CD14-positive monocyte (primary cell): Measurements from ENCODE around the gene KAZN. TPM values are rescaled to one million over a fixed set of nuclear protein-coding genes. Genes with fewer than 3 reads are reported as not detected.

Source experiments
- DNase-seq, 3 donors: peaks; one replicate each; pipeline ENCODE4 v3.0.0-alpha.2; 2011 to 2022
- H2AFZ ChIP-seq: 2 replicates; pipeline ENCODE4 v1.6.0; 2012; ENCODE audit warnings: mild to moderate bottlenecking, low read depth, low read length, inconsistent platforms; ENCODE audit not compliant: insufficient read depth, poor library complexity, severe bottlenecking
- H3K27ac ChIP-seq, 2 donors: 1 replicate in 1 of 2; 2 replicates in 1 of 2; pipeline ENCODE4 v1.5.1; 2012 to 2013; ENCODE audit warnings: low read length in 2 of 2, control low read depth in 1 of 2, inconsistent platforms in 1 of 2, low read depth in 1 of 2, mild to moderate bottlenecking in 1 of 2
- H3K27me3 ChIP-seq, 2 donors: one replicate each; pipeline versions ENCODE4 v1.6.0 to v1.6.1; 2011 to 2013; ENCODE audit warnings: low read length in 2 of 2; ENCODE audit not compliant: control insufficient read depth in 2 of 2, insufficient read depth in 2 of 2
- H3K36me3 ChIP-seq, 2 donors: replicated peaks in 1 of 2; 1 replicate in 1 of 2; 2 replicates in 1 of 2; pipeline versions ENCODE4 v1.5.1 to v1.6.1; 2012 to 2013; ENCODE audit warnings: low read length in 2 of 2, control low read depth in 1 of 2, inconsistent platforms in 1 of 2, mild to moderate bottlenecking in 1 of 2; ENCODE audit not compliant: insufficient read depth in 2 of 2, control insufficient read depth in 1 of 2
- H3K4me1 ChIP-seq, 2 donors: 1 replicate in 1 of 2; 2 replicates in 1 of 2; pipeline versions ENCODE4 v1.5.1 to v1.6.1; 2012 to 2013; ENCODE audit warnings: low read length in 2 of 2, control low read depth in 1 of 2, inconsistent platforms in 1 of 2, mild to moderate bottlenecking in 1 of 2, moderate library complexity in 1 of 2; ENCODE audit not compliant: insufficient read depth in 2 of 2, control insufficient read depth in 1 of 2
- H3K4me2 ChIP-seq: replicated peaks from 2 replicates; pipeline ENCODE3; 2012; ENCODE audit warnings: low read length, moderate library complexity, mild to moderate bottlenecking; ENCODE audit not compliant: poor library complexity, severe bottlenecking; ENCODE audit errors: extremely low read depth
- H3K4me3 ChIP-seq, 3 experiments: fragments of 200-600 bp in 1 of 3; sonication (generic) in 1 of 3; replicated peaks in 1 of 3; 1 replicate in 2 of 3; 2 replicates in 1 of 3; pipeline ENCODE4 v1.5.1; 2011 to 2013; ENCODE audit warnings: low read length in 3 of 3, mild to moderate bottlenecking in 3 of 3, control low read depth in 2 of 3, low read depth in 2 of 3, inconsistent platforms in 1 of 3, moderate library complexity in 1 of 3
- H3K79me2 ChIP-seq: 2 replicates; pipeline ENCODE4 v1.6.0; 2012; ENCODE audit warnings: mild to moderate bottlenecking, control low read depth, inconsistent platforms, low read length, moderate library complexity; ENCODE audit not compliant: insufficient read depth
- H3K9ac ChIP-seq: 2 replicates; pipeline ENCODE4 v1.6.0; 2017; ENCODE audit warnings: low read length, mild to moderate bottlenecking; ENCODE audit not compliant: insufficient read depth, poor library complexity, severe bottlenecking
- H3K9me3 ChIP-seq, 2 donors: replicated peaks in 1 of 2; 1 replicate in 1 of 2; 2 replicates in 1 of 2; pipeline versions ENCODE4 v1.5.1 to v1.6.1; 2012 to 2013; ENCODE audit warnings: low read length in 2 of 2, control low read depth in 1 of 2; ENCODE audit not compliant: control insufficient read depth in 1 of 2, insufficient read depth in 1 of 2
- H4K20me1 ChIP-seq: 2 replicates; pipeline ENCODE4 v1.6.0; 2012; ENCODE audit warnings: mild to moderate bottlenecking, low read length, control low read depth, moderate library complexity; ENCODE audit not compliant: insufficient read depth
- H3K27ac Mint-ChIP-seq, 7 donors: one replicate each; pipeline ENCODE4 v1.8.0; 2020; ENCODE audit warnings: mild to moderate bottlenecking in 7 of 7, mixed read lengths in 7 of 7, moderate library complexity in 6 of 7, inconsistent platforms in 2 of 7
- H3K27me3 Mint-ChIP-seq, 3 donors: one replicate each; pipeline ENCODE4 v1.8.0; 2021 to 2022; ENCODE audit warnings: low read depth in 3 of 3, mild to moderate bottlenecking in 3 of 3, mixed read lengths in 3 of 3, moderate library complexity in 3 of 3, inconsistent platforms in 1 of 3
- H3K36me3 Mint-ChIP-seq, 2 donors: one replicate each; pipeline ENCODE4 v1.8.0; 2020; ENCODE audit warnings: mixed read lengths in 2 of 2, inconsistent platforms in 1 of 2, mild to moderate bottlenecking in 1 of 2
- H3K4me1 Mint-ChIP-seq: one replicate; pipeline ENCODE4 v1.8.0; 2020; ENCODE audit warnings: mild to moderate bottlenecking, mixed read lengths
- H3K4me3 Mint-ChIP-seq, 2 donors: one replicate each; pipeline ENCODE4 v1.8.0; 2020; ENCODE audit warnings: mild to moderate bottlenecking in 2 of 2, mixed read lengths in 2 of 2, moderate library complexity in 1 of 2
- H3K9me3 Mint-ChIP-seq, 7 donors: one replicate each; pipeline ENCODE4 v1.8.0; 2020 to 2022; ENCODE audit warnings: mixed read lengths in 7 of 7, mild to moderate bottlenecking in 6 of 7, moderate library complexity in 6 of 7, inconsistent platforms in 2 of 7
- WGBS: methylation state at CpG from one replicate; pipeline ENCODE4 v1.1.5; 2013; ENCODE audit warnings: missing lambda C conversion rate; ENCODE audit not compliant: insufficient coverage; 5-methylcytosine and 5-hydroxymethylcytosine counted together
- intact Hi-C, 2 donors: fragments of 100-400 bp; cut with micrococcal nuclease; formaldehyde crosslinking; loops; one replicate each; pipeline versions ENCODE4 v1.15.0 to v1.15.1; 2023
- polyA plus RNA-seq, 3 donors: library from polyadenylated mRNA; depleted of rRNA in 1 of 3; unstranded in 2 of 3; stranded (reverse) in 1 of 3; fragments of 300-500 nt in 2 of 3; fragments of >200 nt in 1 of 3; fragmentation: Illumina TruSeq in 2 of 3; gene quantifications; 1 replicate in 2 of 3; 2 replicates in 1 of 3; pipeline ENCODE4 v1.2.3, GENCODE V29; 2012 to 2021
- TF ChIP-seq, protein P1 (sequence below): fragments of 200-600 bp; IDR thresholded peaks from one replicate; pipeline ENCODE4 v1.8.0; 2022; ENCODE audit warnings: antibody characterized with exemption, mild to moderate bottlenecking

Gene KAZN
- polyA plus RNA-seq, 3 donors, result not detected

DNA sequence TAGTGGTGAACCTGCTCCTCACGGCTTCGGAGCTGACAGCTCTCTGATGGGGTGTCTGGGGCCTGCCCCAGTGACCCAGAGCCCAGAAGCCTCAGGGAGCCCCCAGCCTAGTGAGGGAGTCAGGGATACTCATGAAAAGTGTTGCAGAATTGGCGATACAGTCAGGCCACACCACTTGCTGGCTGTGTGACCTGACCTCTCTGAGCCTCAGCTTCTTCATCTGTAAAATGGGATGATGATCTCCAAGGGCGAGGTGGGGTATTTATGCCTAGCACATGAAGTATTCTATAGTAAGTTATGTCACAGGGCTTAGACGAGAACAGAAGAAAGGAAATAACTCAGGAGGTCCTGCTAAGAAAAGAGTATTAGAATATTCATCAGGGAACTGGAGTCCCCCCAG, 556.7 kb downstream of the KAZN start:
- H3K9ac ChIP-seq, result no peak overlapping the region
- peak overlapping the region in 1 of 7 donors; percentile 33 for H3K27ac Mint-ChIP-seq
- H3K27me3 Mint-ChIP-seq, result peaks cover 44 to 57% (median 46%) of the 10 kb centered on the region in 3 donors
- peaks cover 42 to 45% of the 10 kb centered on the region in 2 donors for H3K4me1 ChIP-seq
- H2AFZ ChIP-seq, result no peak overlapping the region
- no peaks in the 10 kb centered on the region for H3K36me3 ChIP-seq
- peaks cover 0 to 6% (median 3%) of the 10 kb centered on the region in 7 donors for H3K9me3 Mint-ChIP-seq
- peaks cover 3 to 9% of the 10 kb centered on the region in 2 donors for H3K36me3 Mint-ChIP-seq
- no peaks in the 10 kb centered on the region for H3K9me3 ChIP-seq
- no peaks in the 10 kb centered on the region for H3K79me2 ChIP-seq
- H3K4me1 Mint-ChIP-seq, result peaks cover 45% of the 10 kb centered on the region
- H4K20me1 ChIP-seq, result no peaks in the 10 kb centered on the region
- peak overlapping the region; percentile 71 to 92 for H3K4me3 Mint-ChIP-seq
- H3K27ac ChIP-seq, result no peak overlapping the region
- TF ChIP-seq, protein P1, sequence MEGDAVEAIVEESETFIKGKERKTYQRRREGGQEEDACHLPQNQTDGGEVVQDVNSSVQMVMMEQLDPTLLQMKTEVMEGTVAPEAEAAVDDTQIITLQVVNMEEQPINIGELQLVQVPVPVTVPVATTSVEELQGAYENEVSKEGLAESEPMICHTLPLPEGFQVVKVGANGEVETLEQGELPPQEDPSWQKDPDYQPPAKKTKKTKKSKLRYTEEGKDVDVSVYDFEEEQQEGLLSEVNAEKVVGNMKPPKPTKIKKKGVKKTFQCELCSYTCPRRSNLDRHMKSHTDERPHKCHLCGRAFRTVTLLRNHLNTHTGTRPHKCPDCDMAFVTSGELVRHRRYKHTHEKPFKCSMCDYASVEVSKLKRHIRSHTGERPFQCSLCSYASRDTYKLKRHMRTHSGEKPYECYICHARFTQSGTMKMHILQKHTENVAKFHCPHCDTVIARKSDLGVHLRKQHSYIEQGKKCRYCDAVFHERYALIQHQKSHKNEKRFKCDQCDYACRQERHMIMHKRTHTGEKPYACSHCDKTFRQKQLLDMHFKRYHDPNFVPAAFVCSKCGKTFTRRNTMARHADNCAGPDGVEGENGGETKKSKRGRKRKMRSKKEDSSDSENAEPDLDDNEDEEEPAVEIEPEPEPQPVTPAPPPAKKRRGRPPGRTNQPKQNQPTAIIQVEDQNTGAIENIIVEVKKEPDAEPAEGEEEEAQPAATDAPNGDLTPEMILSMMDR, result no peak
- H3K4me2 ChIP-seq, result no peak overlapping the region
- intact Hi-C loops, result no loop called here
- H3K27me3 ChIP-seq, result peaks cover 15 to 16% of the 10 kb centered on the region in 2 donors
- H3K4me3 ChIP-seq, result no peak overlapping the region
- 98% methylated on average over 4 of the region's 5 CpGs for WGBS
- no peak for DNase-seq

DNA sequence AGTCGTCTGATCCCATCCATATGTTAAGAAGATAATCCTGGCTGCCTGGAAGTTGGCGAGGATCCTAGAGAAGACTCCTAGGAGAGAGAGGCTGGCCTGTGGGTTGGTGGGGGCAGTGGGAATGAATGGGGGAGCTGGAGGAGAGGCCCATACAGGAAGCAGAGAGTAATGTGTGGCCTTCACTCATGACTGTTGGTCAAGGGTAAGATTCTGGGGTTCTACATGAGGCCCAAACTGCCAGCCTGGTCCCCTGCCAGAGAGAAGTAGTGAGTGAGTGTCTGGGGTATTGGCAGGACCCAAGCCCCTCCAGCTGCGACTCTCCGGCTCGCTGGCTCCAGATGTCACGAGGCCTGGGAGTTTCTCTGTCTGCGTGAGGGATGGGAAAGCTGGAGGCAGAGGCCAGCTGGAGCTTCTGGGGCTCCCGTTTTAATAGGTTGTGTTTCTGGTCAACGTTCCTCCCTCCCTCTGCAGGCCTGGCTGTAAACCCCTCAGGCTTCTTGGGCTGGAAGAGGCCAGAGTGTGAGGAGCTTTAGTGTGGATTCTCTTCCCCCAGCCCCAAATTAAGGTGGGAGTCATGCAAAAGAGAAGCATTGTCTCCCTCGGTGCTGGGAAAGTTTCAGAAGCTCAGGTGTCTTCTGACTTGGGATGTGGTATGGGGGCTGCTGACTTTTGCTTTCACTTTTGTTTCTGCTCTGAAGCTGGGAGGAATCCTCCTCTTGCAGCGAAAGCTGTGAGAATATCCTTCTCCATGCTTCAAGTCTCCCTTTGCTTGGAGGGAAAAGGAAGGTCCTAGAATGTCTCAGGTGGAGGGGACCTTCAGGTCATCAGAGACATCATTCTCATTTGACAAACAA, 557.6 kb downstream of the KAZN start:
- Histone ChIP-seq H4K20me1 (no peaks in the 10 kb centered on the region), H3K79me2 (no peaks in the 10 kb centered on the region), H3K4me3 (peak overlapping the region in 1 of 3 experiments; percentile 5), H3K27me3 (peaks cover 15 to 16% of the 10 kb centered on the region in 2 donors), H3K36me3 (no peaks in the 10 kb centered on the region), H3K27ac (no peak overlapping the region), H3K9ac (no peak overlapping the region), H2AFZ (no peak overlapping the region), H3K9me3 (no peaks in the 10 kb centered on the region), H3K4me1 (peaks cover 42 to 45% of the 10 kb centered on the region in 2 donors), H3K4me2 (peak overlapping the region; percentile 16)
- Mint-ChIP-seq H3K27me3 (peaks cover 42 to 52% (median 46%) of the 10 kb centered on the region in 3 donors), H3K9me3 (peaks cover 0 to 4% (median 2%) of the 10 kb centered on the region in 7 donors), H3K27ac (peak overlapping the region in 1 of 7 donors; percentile 70), H3K36me3 (peaks cover 3 to 9% of the 10 kb centered on the region in 2 donors), H3K4me1 (peaks cover 45% of the 10 kb centered on the region), H3K4me3 (peak overlapping the region; percentile 54 to 92)
- no peak for DNase-seq
- 70% methylated on average over 2 of the region's 11 CpGs for WGBS
- TF ChIP-seq, protein P1, result no peak
- intact Hi-C loops, result no loop called here
